NCI-H1092 (cell line): ENCODE measurements around the gene FBXO31.

Experiments used
- DNase-seq: peaks from one replicate; lab custom pipeline; 2025; lab: John Stamatoyannopoulos, UW

The FBXO31 gene, protein sequence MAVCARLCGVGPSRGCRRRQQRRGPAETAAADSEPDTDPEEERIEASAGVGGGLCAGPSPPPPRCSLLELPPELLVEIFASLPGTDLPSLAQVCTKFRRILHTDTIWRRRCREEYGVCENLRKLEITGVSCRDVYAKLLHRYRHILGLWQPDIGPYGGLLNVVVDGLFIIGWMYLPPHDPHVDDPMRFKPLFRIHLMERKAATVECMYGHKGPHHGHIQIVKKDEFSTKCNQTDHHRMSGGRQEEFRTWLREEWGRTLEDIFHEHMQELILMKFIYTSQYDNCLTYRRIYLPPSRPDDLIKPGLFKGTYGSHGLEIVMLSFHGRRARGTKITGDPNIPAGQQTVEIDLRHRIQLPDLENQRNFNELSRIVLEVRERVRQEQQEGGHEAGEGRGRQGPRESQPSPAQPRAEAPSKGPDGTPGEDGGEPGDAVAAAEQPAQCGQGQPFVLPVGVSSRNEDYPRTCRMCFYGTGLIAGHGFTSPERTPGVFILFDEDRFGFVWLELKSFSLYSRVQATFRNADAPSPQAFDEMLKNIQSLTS

DNA sequence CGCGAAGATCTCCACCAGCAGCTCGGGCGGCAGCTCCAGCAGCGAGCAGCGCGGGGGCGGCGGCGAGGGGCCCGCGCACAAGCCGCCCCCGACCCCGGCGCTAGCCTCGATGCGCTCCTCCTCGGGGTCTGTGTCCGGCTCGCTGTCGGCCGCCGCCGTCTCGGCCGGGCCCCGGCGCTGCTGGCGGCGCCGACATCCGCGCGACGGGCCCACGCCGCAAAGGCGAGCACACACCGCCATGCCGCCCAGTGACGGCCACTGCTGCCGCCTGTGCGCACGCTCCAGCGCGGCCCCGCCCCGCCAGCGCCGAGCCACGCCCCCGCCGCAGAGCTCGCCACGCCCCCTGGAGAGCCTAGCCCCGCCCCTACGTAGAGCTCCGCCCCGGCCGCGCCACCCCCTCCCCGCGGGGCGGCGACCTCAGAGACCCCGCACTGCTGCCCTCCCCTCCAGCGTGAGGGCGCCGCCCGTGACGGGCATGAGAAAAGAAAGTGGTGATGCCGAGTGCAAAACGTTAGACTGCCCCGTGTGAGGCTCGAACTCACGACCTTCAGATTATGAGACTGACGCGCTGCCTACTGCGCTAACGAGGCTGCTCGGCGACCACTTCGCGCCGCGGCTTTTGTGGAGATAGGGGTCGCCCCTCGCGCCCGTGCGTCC lies at the start of gene FBXO31:
TSS of gene FBXO31 (minus strand) at position 272 of the 657 bp plus-strand sequence. CDS start at position 240, 32 bp downstream.
- peak; percentile 90 for DNase-seq

DNA sequence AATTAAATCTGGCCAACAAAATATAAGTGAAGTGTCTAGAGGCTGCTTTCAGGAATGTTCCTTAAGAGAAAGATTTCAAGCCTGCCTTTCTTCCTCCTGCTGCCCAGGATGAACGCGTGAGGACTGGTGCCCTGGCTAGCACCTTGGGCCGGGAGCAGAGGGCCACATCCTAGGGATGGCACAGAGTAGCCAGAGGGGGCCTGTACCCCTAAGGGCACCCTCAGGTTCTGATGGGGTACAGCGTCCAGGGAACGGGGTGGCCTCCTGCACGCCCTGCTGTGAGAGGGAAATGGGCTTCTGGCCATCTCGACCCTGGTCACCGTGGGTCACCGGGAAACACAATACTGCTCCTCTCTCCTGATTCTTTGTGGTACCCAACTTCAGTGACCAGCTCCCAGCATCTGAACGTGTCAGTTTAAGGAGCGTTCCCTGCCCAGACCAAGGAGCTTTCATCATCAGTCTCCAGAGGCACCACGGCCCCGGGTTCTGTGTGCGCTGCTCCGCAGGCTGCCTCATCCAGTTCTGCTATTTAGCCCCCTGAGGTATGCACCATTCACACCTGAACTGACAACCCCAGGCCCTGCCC lies 48.8 kb upstream of the FBXO31 start:
- DNase-seq = no peak

DNA sequence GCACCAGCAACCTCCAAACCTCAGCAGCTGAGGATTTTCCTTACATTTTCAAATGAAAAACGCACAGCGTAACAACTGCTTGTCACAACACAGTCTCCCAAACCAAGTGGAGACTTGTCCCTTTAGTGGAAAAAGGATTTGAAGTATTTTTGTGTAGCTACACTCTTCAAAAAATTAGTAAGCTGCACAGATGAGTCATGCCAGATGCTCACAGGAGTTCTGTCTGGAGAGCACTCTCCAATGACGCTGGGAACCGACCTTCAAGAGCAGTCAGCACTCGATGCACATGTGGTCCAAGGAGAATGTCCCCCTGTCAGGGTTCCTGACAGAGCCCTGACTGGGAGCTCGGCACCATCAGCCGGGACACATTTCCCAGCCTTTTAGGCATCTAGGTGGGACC lies 48.4 kb upstream of the FBXO31 start:
- no peak for DNase-seq

DNA sequence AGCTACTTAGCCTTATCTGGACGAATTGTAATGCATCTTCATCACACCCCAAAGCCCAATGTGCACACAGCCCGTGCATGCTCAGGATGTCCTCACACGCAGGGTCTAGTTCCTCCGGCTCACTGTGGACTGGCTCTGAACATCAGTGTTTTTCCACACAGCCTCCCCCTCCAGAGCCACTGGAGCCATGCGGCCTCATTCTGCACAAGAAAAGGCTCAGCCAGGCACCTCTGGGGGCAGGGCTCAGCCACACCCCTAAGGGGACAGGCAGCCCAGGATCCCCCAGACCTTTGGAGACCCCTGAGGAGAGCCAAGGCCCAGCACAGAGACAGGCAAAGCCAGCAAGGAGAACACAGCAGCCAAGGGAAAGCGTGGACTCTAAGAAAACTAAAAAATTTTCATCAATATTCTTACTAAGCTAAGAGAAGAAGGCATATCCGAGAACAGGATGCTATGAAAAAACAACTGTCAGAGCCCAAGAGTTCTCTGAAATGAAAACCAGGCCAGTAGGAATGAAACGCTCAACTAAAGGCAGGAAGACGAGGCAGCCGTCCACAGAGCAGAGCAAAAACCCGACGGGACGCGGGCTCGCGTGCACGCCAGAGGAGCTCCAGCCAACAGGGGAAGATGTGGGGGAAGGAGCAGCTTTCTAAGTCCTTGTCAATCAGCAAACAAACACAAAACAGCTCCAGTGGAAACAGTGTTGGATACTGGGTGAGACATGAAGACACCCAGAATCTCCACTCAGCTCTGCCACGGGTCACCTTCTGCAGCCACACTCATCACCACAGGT lies 43.0 kb upstream of the FBXO31 start:
- DNase-seq = no peak

DNA sequence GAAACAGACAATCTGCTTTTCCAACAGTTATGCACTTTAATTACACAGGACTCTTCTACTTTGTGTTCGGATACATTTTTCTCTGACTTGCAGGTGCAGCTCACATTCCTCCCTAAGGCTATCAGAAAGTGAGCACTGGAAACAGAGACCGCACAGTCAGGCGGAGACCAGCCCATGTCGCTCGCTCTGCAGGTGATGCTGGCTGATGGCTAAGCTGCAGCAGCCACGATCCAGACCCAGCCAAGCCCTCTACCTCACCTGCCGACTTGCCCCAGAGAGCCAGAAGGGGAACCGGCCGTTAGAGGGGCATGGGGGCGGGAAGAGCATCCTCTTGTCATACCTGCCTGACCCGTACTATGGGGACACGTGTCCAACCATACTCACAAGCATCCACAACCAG lies 42.4 kb upstream of the FBXO31 start:
- DNase-seq = no peak

DNA sequence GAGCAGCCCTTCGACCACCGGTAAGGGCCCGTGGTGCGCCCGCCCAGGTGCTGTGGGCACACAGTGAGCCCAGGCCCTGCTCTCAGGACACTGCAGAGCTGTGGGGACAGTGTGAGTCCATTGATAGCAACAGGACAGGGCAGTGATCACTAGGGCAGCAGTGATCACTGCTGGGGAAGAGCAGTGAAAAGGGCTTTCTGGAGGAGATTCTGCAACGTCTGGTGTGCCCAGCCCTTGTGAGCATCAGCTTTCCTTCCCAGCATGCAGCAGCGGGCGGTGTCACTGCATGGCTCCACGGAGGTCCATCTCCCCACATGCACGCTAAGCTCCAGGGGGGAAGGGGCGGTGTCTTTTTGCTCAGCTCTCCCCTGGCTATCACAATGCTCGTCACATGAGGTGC lies 40.7 kb upstream of the FBXO31 start:
- DNase-seq = no peak

DNA sequence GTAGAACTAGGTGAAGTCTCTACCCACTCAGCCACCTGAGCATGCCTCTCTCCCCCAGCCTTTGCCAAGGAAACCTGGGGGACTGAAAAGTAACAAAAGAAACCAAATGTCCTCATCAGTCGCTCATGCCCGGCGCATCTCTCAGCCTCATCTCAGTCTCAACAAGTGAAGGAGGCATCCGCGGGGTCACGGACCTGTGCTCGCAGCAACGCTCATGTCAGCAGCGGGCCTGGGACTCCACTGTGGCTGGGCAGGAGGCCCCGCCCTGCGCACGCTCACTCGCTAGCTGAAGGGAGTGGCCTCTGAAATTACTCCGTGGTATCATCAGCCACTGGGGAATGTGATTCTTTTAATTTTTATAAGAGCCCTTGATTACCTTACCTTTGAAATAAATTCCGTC lies 39.9 kb upstream of the FBXO31 start:
- no peak for DNase-seq

DNA sequence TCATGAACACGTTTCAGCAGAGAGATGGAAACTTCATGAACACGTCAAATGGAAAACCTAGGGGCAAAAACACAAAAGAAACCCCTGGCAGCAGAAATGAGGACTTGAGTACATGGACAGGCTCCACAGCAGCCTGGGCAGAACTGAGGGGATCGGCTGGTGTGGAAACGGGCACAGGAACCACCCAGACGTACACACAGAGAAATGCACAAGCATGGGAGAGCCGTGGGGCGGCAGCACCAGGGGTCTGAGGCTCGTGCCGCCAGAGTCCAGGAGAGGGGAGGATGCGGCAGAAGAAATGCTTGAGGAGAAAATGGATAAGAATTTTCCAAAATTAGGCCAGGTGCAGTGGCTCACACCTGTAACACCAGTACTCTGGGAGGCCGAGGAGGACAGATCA lies 38.5 kb upstream of the FBXO31 start:
- no peak for DNase-seq

DNA sequence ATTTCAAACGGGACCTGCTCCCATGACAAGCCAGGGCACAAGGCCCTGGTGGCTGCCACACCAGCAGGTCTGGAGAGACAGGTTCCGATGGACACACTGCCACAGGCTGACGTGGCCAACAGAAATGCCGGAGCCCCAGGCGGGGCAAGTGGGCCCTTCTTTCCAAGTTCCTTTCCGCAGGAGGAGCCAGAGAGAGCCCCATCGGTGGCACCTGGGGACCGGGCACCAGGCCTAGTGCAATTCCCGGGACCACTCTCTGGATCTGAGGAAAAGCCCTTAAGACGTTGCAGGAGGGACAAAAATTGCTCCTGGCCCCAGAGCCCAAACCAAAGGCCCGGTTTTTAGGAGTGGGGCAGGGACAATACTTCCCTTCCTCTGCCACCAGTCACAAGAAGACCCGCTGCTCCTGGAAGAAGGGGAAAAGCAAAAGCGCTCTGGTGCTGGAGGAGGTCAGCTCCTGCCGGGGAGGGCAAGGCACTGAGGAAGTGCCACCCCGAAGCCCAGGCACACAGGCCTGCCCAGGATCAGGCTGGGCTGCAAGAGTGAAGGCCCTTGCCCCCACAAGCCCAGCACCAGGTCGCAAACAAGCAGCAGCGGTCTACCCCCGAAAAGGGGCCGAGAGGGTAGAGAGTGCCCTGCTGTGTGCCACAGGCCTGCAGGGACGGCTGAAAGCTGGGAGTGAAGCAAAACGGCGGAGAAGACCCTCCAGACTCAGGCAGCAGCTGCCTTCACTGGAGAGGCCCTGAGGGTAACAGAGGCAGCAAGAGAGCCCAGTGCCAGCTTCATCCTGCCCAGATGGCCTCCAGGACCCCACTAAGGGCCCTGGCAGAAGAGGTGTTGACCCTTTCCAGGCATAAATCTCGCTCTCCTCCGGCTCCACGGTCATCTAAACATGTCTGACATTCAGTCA lies 37.7 kb upstream of the FBXO31 start:
- DNase-seq = no peak

DNA sequence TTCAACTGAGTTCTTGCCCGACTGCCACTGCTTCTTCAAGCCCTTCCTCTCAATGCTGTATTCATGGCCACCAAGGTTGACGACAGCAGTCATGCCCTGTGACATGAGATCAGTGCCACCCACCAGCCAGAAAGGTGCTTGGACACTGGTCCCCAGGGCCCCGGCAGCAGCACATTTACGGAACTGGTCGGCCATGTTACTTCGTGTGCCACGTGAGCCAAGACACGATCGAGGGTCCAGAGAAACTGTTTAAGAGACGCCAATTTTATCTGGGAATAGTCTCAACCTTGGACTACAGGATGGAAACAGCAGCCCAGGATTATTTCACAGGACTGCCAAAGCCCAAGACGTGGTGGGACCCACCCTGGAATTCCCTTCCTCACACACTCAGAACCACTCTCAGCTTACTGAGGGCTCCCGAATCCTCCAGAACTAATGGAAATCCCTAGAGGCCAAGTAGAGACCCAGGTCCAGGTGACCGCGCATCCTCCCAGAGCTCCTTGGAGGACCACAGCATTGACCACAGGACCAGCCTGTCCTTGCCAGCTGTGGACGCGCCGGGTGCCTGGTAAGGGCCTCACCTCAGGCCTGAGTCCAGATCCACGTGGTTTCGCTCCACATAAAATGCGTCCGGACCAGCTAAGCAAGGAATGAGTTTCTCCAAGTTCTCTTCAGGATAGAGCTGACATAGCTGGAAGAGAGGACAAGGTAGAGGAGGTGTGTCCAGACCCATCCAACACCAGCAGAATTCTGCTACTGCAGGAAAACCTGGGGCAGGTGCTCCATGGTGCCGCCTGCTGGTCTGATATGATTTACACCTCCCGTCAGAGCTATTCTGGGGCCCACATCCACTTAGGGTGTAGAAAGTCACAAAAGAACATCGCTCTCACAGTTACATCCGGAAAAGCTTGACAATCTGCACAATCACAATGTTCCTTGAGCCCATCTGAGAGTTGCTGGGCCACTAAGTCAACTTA lies 36.7 kb upstream of the FBXO31 start:
- DNase-seq = no peak

DNA sequence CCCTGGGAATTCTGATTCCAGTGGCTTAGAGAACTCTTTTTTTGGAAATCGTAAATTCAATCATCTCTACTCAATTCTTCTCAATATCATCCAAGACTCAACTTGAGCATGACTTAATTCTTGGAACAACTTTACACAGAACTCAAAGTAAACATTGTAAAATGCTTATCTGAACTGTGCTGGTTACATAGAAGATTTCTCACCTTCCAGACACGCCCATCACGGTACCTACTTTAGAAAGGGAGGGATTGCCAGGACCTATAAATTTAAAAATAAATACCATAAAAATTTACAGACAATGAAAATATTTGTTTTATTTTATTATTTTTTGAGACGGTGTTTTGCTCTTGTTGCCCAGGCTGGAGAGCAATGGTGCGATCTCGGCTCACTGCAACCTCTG lies 35.1 kb upstream of the FBXO31 start:
- no peak for DNase-seq

DNA sequence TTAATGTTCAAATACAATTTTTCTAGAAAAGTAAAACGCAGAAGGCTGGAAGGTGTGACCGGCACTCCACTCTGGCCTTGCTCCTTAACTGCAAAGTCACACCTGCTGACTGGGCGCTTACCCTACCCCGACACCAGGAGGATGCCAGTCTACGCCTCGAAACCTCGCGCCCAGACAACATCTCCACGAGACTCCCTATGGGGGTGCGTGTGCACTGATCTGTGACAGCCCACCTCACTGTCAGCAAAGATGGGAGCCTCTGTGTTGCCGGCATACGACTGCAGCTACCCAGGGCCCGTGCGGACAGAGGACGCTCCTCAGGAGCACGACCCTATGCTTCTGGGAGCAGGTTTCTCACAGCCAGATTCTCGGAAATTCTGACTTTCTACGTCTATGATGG lies 34.6 kb upstream of the FBXO31 start:
- no peak for DNase-seq

DNA sequence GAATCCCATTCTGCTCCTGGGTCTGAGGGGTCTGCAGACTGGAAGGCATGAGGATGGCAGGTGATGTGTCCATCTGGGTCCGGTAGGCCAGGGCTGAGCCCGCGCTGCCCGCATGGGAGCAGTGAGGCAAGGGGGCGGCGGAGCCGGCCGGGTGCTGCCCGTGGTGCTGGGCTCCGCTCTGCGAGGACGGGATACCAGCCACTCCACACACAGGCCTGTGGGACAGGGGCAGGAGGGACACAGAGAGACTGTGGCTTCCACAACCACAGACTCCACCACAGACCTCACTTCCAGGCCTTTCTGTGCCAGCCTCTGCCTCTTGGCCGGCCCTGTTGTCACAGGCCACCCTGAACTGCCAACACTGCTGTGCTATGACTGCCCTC lies 33.9 kb upstream of the FBXO31 start:
- no peak for DNase-seq

DNA sequence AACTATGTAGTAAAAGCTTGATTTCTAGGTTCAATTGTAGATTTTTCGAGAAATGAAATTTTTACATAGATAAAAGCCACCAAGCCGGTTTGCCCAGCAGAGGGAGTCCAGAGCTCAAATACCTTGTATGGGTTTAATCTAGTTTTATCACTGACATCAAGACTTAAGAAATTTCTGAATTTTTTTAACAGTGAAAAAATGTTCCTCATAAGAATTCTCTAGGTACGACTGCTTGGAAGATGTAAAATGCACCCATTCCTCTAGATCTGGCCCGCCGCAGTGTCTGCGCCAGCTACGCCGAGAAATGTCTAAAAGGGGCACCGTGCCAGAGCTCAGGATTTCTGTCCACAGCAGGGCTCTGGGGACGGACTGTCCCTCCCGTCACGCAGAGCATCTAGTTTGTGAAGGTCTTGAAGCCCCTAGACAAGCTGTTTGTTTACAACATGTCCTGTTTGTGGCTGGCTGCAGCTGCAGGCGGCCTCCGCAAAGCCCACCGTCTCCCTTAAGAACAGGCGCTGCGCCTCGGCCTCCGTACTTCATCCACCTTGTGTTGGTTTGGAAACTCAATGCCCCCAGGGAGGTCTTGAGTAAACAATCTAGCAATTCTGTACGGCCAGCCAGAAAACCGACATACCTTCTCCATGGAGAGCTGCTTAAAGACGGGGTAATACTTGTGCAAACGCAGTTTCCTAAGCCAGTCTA lies 33.4 kb upstream of the FBXO31 start:
- no peak for DNase-seq

DNA sequence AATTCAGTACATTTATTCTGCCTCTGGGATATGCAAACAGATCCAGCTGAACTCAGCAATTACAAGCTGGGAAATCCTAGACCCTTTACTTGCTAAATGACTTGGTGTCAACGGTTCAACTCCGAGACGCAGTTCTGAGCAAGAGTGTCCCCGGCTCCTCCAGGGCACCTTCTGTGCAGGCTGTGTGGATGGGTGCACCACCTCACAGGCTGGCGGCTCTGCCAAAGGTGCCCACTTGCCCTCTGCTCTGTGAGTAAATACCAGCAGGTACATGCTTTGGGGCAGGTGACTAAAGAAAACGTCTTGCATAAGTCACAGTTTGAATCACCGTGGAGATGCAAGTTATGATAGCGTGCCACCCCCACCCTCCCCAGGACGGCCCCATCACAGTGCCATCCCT lies 31.9 kb upstream of the FBXO31 start:
- no peak for DNase-seq

DNA sequence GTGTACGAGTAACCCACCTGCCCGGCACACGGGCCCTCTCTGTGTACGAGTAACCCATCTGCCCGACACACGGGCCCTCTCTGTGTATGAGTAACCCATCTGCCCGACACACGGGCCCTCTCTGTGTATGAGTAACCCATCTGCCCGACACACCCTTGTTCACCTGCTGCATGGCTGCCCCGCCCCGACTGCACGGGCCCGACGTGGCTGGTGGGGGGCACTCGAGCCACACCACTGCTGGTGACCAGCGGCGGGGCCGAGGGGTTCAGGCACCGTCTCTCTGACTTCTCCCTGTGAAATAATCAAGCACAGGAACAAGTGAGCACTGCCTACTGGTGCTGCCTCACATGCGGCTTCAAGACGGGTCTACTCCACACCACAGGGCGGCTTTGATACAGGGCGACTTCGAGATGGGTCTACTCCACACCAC lies 30.7 kb upstream of the FBXO31 start:
- no peak for DNase-seq

DNA sequence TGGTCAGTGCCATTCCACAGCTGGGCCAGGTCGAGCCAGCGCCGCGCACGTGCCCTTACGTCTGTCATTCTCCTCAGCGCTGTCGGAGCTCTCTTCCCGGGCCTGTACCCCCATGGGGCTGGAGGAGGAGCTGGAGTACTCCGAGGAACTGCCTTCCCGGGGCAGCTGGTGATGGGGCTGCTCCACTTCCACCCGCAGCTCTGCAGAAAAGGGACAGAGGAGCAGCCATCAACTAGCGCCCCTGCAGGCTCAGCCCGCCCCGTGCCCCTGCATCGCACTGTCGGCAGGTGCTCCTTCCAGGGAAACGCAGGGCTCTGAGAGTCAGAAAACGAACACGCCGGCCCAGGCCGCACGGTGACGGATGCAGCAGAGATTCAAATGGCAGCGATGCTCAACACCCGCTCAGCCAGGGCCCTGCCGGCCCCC lies 29.4 kb upstream of the FBXO31 start:
- DNase-seq = no peak

DNA sequence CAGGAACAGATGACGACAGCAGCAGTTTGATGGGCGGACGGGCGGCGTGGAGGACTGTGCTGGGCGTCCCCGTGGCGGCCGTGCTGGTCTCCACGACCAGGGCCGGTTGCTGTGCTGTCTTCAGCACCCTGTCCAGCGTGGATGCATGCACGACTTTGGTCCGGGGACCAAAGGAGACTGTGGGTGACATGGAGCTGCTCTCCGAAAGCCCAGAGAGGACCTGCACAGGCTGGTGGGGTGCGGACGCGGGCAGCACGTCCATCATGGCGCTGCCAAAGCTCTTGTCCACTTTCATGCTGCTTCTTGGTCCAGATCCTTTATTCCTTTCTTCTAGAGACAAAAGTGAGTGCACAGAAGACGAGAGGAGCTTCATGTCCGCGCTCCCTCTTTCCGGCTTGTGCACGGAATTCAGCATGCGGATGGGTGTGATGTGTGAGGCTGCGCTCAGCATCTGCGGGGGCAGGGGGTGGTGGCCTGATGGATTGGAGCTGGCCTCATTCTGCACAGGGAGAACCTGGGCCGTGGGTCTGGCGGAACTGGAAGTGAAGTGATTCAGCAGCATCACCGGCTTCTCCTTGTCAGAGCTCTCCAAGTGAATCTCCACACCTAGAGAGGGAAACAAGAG lies 28.9 kb upstream of the FBXO31 start:
- no peak for DNase-seq
